ENCODE data around the gene DOP1B.
"Not testable (repeated sequence)": the region's sequence is repeated elsewhere in the genome, so short reads cannot be mapped to it uniquely, and the experiment has no call there.

The DOP1B gene

DNA sequence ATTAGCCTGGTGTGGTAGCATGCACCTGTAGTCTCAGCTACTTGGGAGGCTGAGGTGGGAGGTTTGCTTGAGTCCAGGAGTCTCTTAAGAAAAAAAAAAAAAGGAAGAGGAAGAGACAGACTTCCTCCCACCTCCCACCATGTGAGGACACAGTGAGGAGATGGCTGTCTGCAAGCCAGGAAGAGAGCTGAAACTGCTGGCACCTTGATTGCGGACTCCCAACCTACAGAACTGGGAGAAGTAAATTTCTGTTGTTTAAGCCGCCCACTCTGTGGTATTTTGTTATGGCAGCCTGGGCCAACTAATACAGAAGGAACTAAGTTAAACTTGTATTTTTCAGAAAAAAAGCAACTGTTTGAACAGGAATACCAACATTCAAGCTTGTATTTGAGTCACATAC, 21.7 kb downstream of the DOP1B start:
- no peak for DNase-seq

DNA sequence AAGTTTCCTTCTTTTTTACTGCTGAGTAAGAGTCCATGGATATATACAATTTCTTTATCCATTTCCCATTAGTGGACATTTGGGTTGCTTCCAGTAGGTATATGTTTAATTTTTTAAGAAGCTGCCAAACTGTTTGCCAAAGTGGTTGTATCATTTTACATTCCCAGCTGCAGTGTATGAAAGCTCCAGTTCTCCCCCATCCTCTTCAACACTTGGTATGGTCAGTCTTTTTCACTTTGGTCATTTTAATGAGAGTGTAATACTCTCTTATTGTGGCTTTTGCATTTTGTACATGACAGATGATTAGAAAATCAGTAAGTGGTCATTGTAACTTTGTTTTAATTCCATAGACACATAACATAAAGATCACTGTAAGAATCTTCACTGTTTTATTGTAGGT, 22.5 kb downstream of the DOP1B start:
- no peak for DNase-seq

DNA sequence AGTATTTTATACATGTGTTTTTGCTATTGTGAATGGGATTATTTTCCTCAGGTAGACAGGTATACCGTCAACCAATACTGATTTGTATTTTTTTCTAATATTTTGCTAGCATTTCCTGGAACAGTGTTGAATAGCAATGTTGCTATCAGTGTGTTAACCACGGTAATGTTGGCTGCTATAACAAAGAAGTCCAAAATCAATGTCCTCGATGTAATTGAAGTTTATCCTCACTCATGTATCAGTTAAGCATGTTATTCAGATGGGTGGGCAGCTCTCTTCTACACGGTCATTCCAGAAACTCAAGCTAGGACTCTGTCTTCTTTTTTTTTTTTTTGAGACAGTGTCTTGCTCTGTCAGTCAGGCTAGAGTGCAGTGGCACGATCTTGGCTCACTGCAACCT, 24.3 kb downstream of the DOP1B start:
- no peak for DNase-seq

DNA sequence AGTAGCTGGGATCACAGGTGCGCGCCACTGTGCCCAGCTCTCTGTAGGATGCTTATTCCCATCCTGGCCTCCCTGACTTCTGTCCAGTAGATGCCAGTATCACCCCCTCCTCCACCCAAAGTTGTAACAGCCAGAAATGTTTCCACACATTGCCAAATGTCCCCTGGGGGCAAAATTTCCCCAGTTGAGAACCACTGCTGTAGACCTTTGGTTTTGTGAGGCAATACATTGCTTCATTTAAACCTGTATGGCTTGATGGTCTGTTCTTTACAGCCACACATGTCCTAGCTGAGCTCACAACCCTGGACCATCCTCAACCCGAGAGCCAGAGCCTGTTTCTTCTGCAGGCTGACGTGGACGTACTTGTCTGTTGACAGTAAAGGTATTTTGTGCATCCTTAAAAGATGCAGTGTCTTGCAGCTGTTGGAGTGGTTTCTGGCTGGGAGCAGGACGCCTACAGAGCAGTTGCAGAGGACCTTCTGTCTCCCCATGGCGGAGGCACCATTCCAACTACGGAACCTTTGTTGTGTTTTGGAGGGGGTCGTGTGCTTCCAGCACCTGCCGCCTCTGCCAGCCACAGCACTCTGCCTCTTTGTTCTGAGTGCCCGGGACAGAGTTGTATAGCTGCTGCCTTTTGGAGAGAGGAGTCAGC, 26.6 kb downstream of the DOP1B start:
- DNase-seq, result no peak

DNA sequence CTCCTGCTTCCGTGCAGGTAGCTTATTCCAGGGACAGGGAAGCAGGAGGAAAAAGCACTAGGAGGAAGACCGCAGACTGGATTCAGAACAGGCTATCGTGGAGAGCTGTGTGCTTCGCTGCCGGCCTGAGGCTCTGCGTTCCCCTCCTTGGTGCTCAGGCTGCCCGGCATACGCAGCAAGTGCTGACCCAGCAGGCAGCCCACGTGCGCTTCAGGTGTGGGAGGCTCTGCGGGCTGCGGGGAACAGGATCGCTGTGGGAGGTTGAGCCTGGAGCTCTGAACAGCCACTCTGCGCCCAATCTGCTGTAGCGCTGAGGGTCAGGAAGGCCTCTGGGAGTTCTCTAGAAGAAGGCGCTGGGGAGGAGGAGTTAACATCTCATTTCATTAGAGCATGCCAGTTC, 27.9 kb downstream of the DOP1B start:
- DNase-seq, result no peak

DNA sequence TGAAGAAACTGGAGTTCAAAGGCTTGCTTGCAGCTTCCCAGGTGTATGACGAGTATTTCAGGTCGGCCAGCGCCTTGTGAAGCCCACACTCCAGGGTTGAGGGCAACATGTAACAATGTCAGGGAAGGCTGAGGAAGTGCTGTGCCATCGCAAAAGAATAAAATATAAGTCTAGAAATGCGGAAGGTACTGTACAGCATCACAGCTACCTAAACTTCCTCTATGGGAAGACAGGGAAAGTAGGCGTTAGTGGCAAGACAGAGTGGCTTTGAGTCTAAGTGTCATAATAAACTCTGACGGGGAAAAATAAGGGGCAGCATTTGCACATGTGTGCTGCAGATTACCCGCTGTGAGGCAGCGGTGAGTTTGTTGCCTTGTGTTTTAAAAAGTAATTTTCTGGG, 28.9 kb downstream of the DOP1B start:
- no peak for DNase-seq

DNA sequence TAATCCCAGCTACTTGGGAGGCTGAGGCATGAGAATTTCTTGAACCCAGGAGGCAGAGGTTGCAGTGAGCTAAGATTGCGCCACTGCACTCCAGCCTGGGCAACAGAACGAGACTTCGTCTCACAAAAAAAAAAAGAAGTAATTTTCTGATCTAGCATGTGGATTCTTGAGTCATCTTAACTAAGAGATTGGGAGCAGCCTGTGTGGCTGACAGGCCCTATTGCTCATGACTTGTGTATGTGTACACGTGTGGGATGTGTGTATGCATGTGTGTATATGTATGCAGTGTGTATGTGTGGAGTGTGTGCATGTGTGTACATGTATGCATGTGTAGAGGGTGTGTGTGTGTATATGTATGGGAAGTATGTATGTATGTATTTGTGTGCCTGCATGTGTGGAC, 29.5 kb downstream of the DOP1B start:
- DNase-seq, result no peak

DNA sequence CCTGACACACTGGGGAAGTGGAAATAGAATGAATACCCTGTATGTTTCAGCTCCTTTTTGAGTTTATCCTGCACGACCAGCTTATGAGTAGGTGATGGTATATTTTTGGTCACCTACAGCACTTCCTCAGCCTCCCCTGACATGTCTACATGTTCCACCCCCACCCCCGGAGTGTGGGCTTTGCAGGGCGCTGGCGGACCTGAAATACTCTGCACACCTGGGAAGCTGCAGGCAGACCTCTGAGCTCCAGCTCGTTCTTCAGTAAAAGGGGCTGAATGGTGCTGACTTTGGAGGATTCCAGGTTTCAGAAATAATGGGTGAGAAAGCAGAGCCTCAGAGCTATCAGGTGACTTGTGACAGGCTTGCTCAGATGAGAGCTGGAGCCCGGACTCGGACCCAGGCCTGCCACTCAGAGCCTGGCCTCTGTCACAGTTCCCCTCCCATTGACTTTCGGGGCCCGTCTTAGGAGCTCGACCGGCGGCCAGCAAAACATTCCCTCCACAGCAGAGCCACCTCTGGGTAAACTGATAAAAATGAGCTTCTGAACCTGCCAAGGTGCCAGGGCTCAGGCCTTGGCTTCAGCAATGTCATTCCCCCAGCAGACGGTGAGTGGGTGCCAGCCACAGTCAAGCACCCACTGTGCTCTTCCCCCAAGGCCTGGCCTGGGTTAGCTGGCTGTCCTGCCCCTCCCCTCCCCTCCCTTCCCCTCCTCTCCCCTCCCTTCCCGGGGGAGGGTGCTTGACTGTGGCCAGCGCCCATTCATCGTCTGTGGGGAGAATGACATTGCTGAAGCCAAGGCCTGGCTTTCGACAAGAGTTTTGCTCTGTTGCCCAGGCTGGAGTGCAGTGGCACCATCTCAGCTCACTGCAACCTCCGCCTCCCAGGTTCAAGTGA, 30.1 kb downstream of the DOP1B start:
- peak; percentile 41 for DNase-seq

DNA sequence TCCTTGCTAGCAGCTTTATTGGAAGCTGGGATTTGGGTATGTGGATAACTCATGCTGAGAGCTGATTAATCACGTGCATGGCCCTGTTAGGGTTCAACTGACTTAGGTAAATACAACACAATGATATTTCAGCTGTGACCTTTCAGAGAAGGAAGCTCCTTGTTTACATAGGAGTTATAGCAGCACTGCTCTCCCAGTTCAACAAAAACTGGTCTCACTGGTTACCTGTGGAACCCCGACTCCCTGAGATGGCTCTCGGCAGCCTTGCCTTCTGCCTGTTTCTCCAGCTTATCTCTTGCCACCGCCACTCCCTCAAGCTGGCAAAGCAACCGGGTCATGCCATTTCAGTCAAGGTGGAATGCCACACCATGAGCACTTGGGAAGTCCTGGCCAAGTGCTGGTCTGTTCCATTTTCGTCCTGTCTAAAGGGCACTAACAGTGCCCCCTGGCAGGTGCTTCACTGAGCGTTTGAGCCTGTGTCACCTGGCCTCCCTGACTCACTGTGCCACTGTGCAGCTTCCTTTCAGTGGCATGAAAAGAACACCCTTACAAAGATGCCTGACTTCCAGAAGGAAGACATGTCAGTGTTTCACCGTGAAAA, 31.6 kb downstream of the DOP1B start:
- peak; percentile 91 for DNase-seq

DNA sequence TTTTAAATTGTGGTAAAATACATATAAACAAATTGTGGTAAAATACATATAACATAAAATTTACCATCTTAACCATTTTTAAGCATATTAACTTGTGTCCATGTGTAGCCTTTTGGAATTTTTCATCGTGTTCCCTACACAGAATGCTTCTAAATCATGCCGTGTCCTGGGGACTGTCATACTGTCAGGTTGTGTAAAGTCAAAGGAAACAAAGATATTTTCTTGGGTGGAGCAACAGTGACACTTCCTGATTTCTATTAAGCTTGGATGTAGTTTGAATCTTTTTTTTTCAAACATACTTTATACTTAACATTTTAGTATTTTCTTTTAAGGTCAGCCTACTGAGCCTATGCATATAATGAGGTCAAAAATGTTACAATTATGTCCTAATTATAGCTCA, 32.3 kb downstream of the DOP1B start:
- no peak for DNase-seq

DNA sequence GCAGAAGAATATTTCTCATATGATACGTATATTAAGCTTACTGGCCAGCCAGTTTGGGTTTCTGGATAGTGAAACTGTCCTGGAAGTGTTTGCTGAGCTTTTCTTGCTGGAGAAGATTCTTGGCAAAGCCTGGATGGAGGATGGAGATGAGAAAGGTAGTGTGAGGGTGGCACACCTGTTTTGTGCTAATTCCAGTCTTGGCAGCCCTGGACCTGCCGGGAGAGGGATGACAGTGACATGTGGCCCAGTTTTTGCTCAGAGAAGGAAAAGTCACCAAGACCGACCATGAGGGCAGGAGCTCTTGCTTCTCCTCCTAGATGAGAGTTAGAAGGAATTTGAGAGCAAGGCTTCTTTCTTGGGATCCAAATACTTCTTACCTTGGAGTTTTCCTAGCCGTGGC, 34.1 kb downstream of the DOP1B start:
- DNase-seq, result no peak

DNA sequence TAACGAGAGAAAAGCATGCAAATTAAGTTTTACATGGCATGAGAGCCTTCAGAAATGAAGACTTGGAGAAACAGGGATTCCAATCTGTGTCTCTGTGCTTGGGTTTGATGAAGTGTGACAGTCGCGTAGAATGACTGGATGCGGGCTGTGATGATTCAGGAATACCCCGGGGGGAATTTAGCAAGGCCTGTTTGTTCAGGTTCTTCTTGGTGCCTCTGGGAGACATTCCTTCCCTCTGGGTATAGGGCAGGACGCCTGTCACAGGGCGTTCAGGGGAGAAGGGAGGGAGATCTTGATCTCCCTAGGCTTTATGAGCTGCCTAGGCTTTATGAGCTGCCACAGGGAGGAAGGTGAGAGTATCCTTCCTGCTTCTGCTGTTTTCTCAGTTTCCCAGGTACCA, 36.6 kb downstream of the DOP1B start:
- DNase-seq, result no peak

DNA sequence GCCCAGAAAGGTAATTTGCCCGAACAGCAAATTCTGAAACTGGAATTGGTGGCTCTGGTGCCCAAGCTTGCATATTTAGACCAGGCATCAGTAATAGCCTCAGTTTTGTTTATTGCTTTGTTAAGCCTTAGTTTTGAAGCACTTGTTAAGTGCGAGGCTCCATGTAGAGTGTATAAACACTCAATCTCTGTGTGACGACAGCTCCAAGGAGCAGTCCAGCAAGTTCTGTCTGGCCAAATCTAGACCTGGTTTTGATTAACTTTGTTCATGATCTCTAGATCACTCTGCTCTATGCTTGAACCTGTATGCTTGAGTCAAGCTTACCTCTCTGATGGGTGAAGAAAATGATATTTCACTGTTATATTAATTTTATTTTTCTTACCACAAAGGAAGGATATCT, 37.4 kb downstream of the DOP1B start:
- peak; percentile 49 for DNase-seq

DNA sequence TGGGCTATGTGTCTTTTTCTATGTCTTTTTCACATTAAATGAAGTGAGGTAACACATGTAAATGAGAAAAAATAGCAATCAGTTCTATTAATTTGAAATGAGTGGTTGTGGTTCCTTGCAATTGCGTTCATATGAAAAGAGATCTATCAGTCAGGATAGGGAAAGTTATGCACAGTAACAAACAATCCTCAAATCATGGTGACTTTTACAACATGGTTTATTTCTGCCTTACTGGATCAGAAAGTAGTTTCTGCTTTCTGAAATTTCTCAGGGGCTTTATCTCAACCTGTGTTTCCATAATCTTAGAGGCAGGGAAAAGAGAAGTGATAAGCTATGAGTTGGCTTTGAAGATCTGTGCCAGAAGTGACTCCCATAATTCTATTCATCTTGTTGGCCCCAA, 39.0 kb downstream of the DOP1B start:
- no peak for DNase-seq

DNA sequence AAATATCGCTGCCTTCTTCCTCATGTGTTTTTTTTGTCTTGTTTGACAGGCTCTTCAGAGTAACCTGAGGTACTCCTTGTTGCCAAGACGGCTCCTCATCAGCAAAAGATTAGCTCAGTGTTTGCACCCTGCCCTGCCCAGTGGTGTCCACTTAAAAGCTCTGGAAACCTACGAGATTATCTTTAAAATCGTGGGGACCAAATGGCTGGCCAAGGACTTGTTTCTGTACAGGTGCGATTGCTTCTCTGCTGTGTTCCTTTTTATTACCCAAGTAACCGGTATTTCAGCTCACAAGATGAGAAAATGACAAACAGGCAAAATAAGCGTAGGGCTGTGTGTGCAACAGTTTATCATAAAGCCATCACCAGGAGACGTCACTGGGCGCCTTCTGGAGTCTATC, 42.4 kb downstream of the DOP1B start:
- DNase-seq, result no peak

DNA sequence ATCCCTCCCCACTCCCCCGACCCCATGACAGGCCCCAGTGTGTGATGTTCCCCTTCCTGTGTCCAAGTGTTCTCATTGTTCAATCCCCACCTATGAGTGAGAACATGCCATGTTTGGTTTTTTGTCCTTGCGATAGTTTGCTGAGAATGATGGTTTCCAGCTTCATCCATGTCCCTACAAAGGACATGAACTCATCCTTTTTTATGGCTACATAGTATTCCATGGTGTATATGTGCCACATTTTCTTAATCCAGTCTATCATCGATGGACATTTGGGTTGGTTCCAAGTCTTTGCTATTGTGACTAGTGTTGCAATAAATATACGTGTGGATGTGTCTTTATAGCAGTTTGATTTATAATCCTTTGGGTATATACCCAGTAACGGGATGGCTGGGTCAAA, 43.0 kb downstream of the DOP1B start:
- not testable (repeated sequence) for DNase-seq

DNA sequence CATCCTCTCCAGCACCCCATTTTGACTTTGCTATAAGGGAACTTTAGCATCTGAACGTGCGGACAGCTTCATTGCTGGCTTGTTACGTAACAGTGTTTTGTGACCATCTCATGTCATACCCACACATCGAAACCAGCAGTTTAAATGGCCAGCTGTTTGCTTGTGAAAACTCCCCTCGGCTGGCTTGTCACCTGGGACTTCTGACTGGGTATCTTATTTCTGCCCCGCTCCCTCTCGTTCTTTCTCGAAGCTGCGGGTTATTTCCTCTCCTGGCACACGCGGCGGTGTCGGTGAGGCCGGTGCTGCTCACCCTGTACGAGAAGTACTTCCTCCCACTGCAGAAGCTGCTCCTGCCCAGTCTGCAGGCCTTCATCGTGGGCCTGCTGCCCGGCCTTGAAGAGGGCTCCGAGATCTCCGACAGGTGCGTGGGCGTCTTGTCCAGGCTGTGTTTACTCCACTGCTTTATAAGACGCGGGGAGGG, 43.5 kb downstream of the DOP1B start:
- DNase-seq, result no peak

DNA sequence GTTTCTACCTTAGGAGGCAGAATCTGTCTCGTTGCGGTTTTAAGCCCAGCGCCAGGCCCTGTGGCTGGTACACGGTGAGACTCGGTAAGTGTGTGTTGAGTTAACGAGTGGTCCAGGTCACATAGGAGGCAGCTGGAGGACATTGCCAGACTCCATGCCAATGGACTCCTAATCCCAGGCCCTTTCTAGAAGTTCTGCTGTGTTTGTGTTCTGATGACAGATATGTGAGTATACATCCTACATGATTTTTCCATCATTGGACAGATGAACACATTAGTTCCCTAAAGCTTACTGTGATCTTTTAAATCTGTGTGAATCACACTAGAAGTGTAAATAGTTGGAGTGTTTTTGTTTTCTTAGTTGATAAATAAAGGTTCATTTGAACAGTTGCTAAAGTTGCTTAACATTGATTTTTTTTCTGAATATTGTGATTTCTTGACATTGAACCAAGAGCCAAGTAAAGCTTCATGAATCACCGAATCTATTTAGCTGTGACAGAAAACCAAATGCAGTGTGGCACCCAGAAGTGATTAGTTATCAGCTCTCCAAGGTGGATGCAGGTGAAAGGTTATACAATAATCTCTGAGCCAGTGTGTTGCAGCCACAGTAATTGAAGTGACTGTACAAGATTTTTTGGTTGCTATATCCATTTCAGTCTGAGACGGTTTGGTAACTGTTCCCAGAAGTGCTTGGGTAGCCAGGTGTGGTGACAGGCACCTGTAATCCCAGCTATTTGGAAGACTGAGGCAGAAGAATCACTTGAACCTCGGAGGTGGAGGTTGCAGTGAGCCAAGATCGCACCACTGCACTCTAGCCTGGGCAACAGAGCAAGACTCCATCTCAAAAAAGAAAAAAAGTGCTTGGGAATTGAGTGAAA, 46.3 kb downstream of the DOP1B start:
- no peak for DNase-seq

DNA sequence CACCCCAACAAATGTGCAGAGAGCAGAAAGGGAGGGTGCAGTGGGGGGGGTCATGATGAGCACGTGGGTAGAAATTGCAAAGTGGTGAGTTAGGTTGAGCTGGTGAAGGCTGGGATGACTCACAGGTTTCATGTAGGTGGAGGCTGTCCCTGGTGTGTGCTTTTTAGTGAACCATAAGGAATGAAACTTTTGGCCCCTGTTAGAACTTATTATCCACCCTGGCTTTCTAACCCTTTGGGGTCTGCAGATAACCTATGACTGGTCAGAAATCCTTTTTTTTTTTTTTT, 46.9 kb downstream of the DOP1B start:
- DNase-seq, result no peak

DNA sequence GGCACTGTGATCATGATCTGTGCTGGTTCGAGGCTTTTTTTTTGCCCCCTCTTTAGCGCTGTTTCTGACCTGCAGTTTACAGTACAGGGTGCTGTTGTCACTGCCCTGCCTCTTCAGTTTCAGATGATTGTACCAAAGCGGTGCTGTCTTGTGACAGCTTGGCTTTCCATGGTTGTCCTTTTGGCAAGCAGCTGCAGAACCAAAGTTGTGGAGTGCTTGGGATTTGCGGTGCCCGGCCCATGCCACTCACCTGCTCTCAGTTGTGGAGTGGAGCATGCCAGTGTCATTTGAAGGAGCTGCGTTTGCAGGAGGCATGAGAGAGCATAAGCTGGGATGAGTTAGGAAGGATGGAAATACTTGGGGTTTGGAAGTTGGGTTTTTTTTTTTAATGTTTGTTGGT, 48.4 kb downstream of the DOP1B start:
- no peak for DNase-seq

DNA sequence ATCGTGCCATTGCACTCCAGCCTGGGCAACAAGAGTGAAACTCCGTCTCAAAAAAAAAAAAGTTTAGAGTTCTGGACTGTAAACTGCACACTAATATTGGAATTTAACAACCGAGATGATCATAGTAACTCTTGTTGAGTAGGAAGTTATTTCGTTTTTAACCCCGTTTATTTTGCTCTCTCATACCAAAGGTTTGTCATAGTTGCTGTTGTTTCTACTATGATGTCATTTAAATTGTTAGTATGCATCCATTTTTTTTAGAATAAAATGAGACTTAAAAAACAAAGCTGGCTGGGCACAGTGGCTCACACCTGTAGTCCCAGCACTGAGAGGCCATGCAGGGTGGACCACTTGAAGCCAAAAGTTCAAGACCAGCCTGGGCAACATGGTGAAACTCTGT, 49.3 kb downstream of the DOP1B start:
- no peak for DNase-seq

Data from NCI-H510A (cell line).